Measurements from ENCODE around the gene CCDC88B. TPM values are rescaled to one million over a fixed set of nuclear protein-coding genes. Genes with fewer than 3 reads are reported as not detected.
A peak's percentile ranks its signal among the peaks of the same experiment; 100 is the strongest.

CCDC88B gene
- total and polyA plus RNA-seq, 9 of the 15 experiments (the other 6 are each of a cell fraction or from before 2014, with no cell fraction given), result 0.13 to 18.1 (median 7.9) TPM

GRCh38 chr11:64304316-64305072 lies 35.5 kb upstream of the CCDC88B start (continued):
- TF ChIP-seq ARID4B (CRISPR knock-in tag; IDR thresholded peaks at IDR 0.05) (peak; percentile 71), THAP12 (CRISPR knock-in tag; IDR thresholded peaks at IDR 0.05) (no peak), CTBP1 (IDR thresholded peaks at IDR 0.05; ENCODE audit: borderline replicate concordance) (peak; percentile 87; the same call in 1 of the 2 replicates), ELF1 (tag; IDR thresholded peaks at IDR 0.05) (peak; percentile 75; the same call in 1 of the 2 replicates), USF2 (CRISPR knock-in tag; IDR thresholded peaks at IDR 0.05) (peak; percentile 52), KAT2B (IDR thresholded peaks at IDR 0.05; ENCODE audit: low read depth, low read length) (no peak), ZNF609 (CRISPR knock-in tag; IDR thresholded peaks at IDR 0.05; ENCODE audit: borderline replicate concordance) (0 out of 2 replicates have a peak, but pooled peaks have one; percentile 7), GATAD2B (IDR thresholded peaks at IDR 0.05; ENCODE audit: borderline replicate concordance) (peak; percentile 44; the same call in 1 of the 2 replicates), E2F8 (IDR thresholded peaks at IDR 0.05; ENCODE audit: low read depth, partially characterized antibody) (no peak), L3MBTL2 (IDR thresholded peaks at IDR 0.05) (peak; percentile 89)
